GM21515 (cell line): Measurements from ENCODE around the gene SLC34A2.
"Not testable (repeated sequence)": the region's sequence is repeated elsewhere in the genome, so short reads cannot be mapped to it uniquely, and the experiment has no call there.

Experiments
- ATAC-seq: cut with Tn5 transposase; IDR thresholded peaks from one replicate; pipeline ENCODE4 v1.9.1; 2021; ENCODE audit not compliant: unreplicated experiment

The SLC34A2 gene

GRCh38 chr4:25654971-25655963, at the start of gene SLC34A2:
SLC34A2 (plus strand) TSS chr4:25655851; CDS start chr4:25662501, 6,650 bp downstream.
- no peak for ATAC-seq

GRCh38 chr4:25608644-25609043, 47.0 kb upstream of the SLC34A2 start:
- ATAC-seq = no peak

- ATAC-seq = no peak
Measured at GRCh38 chr4:25609976-25610375, 45.7 kb upstream of the SLC34A2 start.

GRCh38 chr4:25613613-25614012, 42.0 kb upstream of the SLC34A2 start:
- not testable (repeated sequence) for ATAC-seq

GRCh38 chr4:25614807-25615206, 40.8 kb upstream of the SLC34A2 start:
- no peak for ATAC-seq

GRCh38 chr4:25621027-25621930, 34.4 kb upstream of the SLC34A2 start:
- no peak for ATAC-seq

- ATAC-seq = no peak
Measured at GRCh38 chr4:25624616-25625015, 31.0 kb upstream of the SLC34A2 start.

GRCh38 chr4:25628451-25628850, 27.2 kb upstream of the SLC34A2 start:
- no peak for ATAC-seq

- ATAC-seq = no peak
Measured at GRCh38 chr4:25632135-25632534, 23.5 kb upstream of the SLC34A2 start.

- ATAC-seq = no peak
Measured at GRCh38 chr4:25633541-25633940, 22.1 kb upstream of the SLC34A2 start.

- ATAC-seq = no peak
Measured at GRCh38 chr4:25635501-25635900, 20.1 kb upstream of the SLC34A2 start.

GRCh38 chr4:25637581-25638220, 17.9 kb upstream of the SLC34A2 start:
- no peak for ATAC-seq

GRCh38 chr4:25638221-25638601, 17.4 kb upstream of the SLC34A2 start:
- no peak for ATAC-seq

GRCh38 chr4:25638806-25639205, 16.8 kb upstream of the SLC34A2 start:
- no peak for ATAC-seq

- no peak for ATAC-seq
Measured at GRCh38 chr4:25650311-25650710, 5.3 kb upstream of the SLC34A2 start.

GRCh38 chr4:25651682-25652081, 4.0 kb upstream of the SLC34A2 start:
- ATAC-seq = no peak

GRCh38 chr4:25654031-25654970, 1.4 kb upstream of the SLC34A2 start:
- no peak for ATAC-seq

GRCh38 chr4:25656031-25656430, 380 bp downstream of the SLC34A2 start:
- ATAC-seq = no peak

GRCh38 chr4:25658357-25658771, 2.7 kb downstream of the SLC34A2 start:
- ATAC-seq = no peak

- no peak for ATAC-seq
Measured at GRCh38 chr4:25658777-25659176, 3.1 kb downstream of the SLC34A2 start.
